Stimulated activated naive CD8-positive, alpha-beta T cell treated with anti-CD3 and anti-CD28 coated beads, Interleukin-15, Interleukin-2, amounts not matched to agents 100 ng/mL and 50 ng/mL, for 24 hours (primary cell): Measurements from ENCODE around the gene ITFG1.
A peak's percentile ranks its signal among the peaks of the same experiment; 100 is the strongest.

Source experiments
- H3K27ac Mint-ChIP-seq: one replicate; pipeline ENCODE4 v1.8.0; 2021; ENCODE audit warnings: mild to moderate bottlenecking, mixed read lengths
- H3K27me3 Mint-ChIP-seq: one replicate; pipeline ENCODE4 v1.8.0; 2021; ENCODE audit warnings: mixed read lengths
- H3K36me3 Mint-ChIP-seq: one replicate; pipeline ENCODE4 v1.8.0; 2021; ENCODE audit warnings: low read depth, mixed read lengths
- H3K4me1 Mint-ChIP-seq: one replicate; pipeline ENCODE4 v1.8.0; 2021; ENCODE audit warnings: low read depth, mixed read lengths
- H3K4me3 Mint-ChIP-seq: one replicate; pipeline ENCODE4 v1.8.0; 2021; ENCODE audit warnings: mild to moderate bottlenecking, mixed read lengths
- H3K9me3 Mint-ChIP-seq: one replicate; pipeline ENCODE4 v1.8.0; 2021; ENCODE audit warnings: mixed read lengths

ITFG1 gene

GRCh38 chr16:47413041-47413440, 47.8 kb downstream of the ITFG1 start:
- peaks cover 12% of the 10 kb centered on the region for H3K4me1 Mint-ChIP-seq
- H3K27me3 Mint-ChIP-seq = no peaks in the 10 kb centered on the region
- no peak overlapping the region for H3K27ac Mint-ChIP-seq
- H3K9me3 Mint-ChIP-seq = peaks cover 4% of the 10 kb centered on the region
- peaks cover 56% of the 10 kb centered on the region for H3K36me3 Mint-ChIP-seq
- H3K4me3 Mint-ChIP-seq = no peak overlapping the region

- no peak overlapping the region for H3K27ac Mint-ChIP-seq
- no peaks in the 10 kb centered on the region for H3K9me3 Mint-ChIP-seq
- H3K36me3 Mint-ChIP-seq = peaks cover 42% of the 10 kb centered on the region
- H3K27me3 Mint-ChIP-seq = no peaks in the 10 kb centered on the region
- H3K4me1 Mint-ChIP-seq = peaks cover 12% of the 10 kb centered on the region
- H3K4me3 Mint-ChIP-seq = no peak overlapping the region
Measured at GRCh38 chr16:47408491-47408890, 52.4 kb downstream of the ITFG1 start.

GRCh38 chr16:47395733-47396498, 64.9 kb downstream of the ITFG1 start:
- peaks cover 16% of the 10 kb centered on the region for H3K4me1 Mint-ChIP-seq
- H3K27ac Mint-ChIP-seq = no peak overlapping the region
- peaks cover 33% of the 10 kb centered on the region for H3K36me3 Mint-ChIP-seq
- H3K9me3 Mint-ChIP-seq = no peaks in the 10 kb centered on the region
- no peak overlapping the region for H3K4me3 Mint-ChIP-seq
- H3K27me3 Mint-ChIP-seq = no peaks in the 10 kb centered on the region

GRCh38 chr16:47392081-47392480, 68.8 kb downstream of the ITFG1 start:
- H3K36me3 Mint-ChIP-seq = peaks cover 44% of the 10 kb centered on the region
- no peaks in the 10 kb centered on the region for H3K27me3 Mint-ChIP-seq
- H3K4me3 Mint-ChIP-seq = no peak overlapping the region
- no peaks in the 10 kb centered on the region for H3K9me3 Mint-ChIP-seq
- peak overlapping the region; percentile 27 for H3K27ac Mint-ChIP-seq
- peaks cover 16% of the 10 kb centered on the region for H3K4me1 Mint-ChIP-seq

GRCh38 chr16:47388705-47389104, 72.2 kb downstream of the ITFG1 start:
- Mint-ChIP-seq H3K27me3 (no peaks in the 10 kb centered on the region), H3K4me1 (peaks cover 16% of the 10 kb centered on the region), H3K27ac (no peak overlapping the region), H3K4me3 (no peak overlapping the region), H3K9me3 (no peaks in the 10 kb centered on the region), H3K36me3 (peaks cover 29% of the 10 kb centered on the region)

- peaks cover 5% of the 10 kb centered on the region for H3K4me1 Mint-ChIP-seq
- no peak overlapping the region for H3K27ac Mint-ChIP-seq
- H3K27me3 Mint-ChIP-seq = no peaks in the 10 kb centered on the region
- H3K9me3 Mint-ChIP-seq = no peaks in the 10 kb centered on the region
- no peak overlapping the region for H3K4me3 Mint-ChIP-seq
- H3K36me3 Mint-ChIP-seq = peaks cover 29% of the 10 kb centered on the region
Measured at GRCh38 chr16:47387026-47387734, 73.7 kb downstream of the ITFG1 start.

- H3K27ac Mint-ChIP-seq = no peak overlapping the region
- H3K4me3 Mint-ChIP-seq = no peak overlapping the region
- peaks cover 29% of the 10 kb centered on the region for H3K36me3 Mint-ChIP-seq
- H3K27me3 Mint-ChIP-seq = no peaks in the 10 kb centered on the region
- H3K4me1 Mint-ChIP-seq = no peaks in the 10 kb centered on the region
- H3K9me3 Mint-ChIP-seq = no peaks in the 10 kb centered on the region
Measured at GRCh38 chr16:47386201-47386718, 74.6 kb downstream of the ITFG1 start.

GRCh38 chr16:47382362-47382761, 78.5 kb downstream of the ITFG1 start:
- no peak overlapping the region for H3K4me3 Mint-ChIP-seq
- no peaks in the 10 kb centered on the region for H3K27me3 Mint-ChIP-seq
- H3K36me3 Mint-ChIP-seq = peaks cover 21% of the 10 kb centered on the region
- no peak overlapping the region for H3K27ac Mint-ChIP-seq
- H3K9me3 Mint-ChIP-seq = no peaks in the 10 kb centered on the region
- H3K4me1 Mint-ChIP-seq = peaks cover 7% of the 10 kb centered on the region

GRCh38 chr16:47377154-47377553, 83.7 kb downstream of the ITFG1 start:
- Mint-ChIP-seq H3K4me1 (peaks cover 7% of the 10 kb centered on the region), H3K36me3 (peaks cover 45% of the 10 kb centered on the region), H3K27ac (no peak overlapping the region), H3K9me3 (no peaks in the 10 kb centered on the region), H3K27me3 (no peaks in the 10 kb centered on the region), H3K4me3 (no peak overlapping the region)

GRCh38 chr16:47375423-47375822, 85.4 kb downstream of the ITFG1 start:
- no peak overlapping the region for H3K27ac Mint-ChIP-seq
- H3K27me3 Mint-ChIP-seq = no peaks in the 10 kb centered on the region
- peaks cover 61% of the 10 kb centered on the region for H3K36me3 Mint-ChIP-seq
- H3K4me3 Mint-ChIP-seq = no peak overlapping the region
- peaks cover 7% of the 10 kb centered on the region for H3K4me1 Mint-ChIP-seq
- H3K9me3 Mint-ChIP-seq = no peaks in the 10 kb centered on the region

- H3K9me3 Mint-ChIP-seq = no peaks in the 10 kb centered on the region
- peaks cover under 1% of the 10 kb centered on the region for H3K4me1 Mint-ChIP-seq
- no peak overlapping the region for H3K4me3 Mint-ChIP-seq
- H3K27me3 Mint-ChIP-seq = no peaks in the 10 kb centered on the region
- peaks cover 64% of the 10 kb centered on the region for H3K36me3 Mint-ChIP-seq
- H3K27ac Mint-ChIP-seq = no peak overlapping the region
Measured at GRCh38 chr16:47374629-47375028, 86.2 kb downstream of the ITFG1 start.

GRCh38 chr16:47371271-47372014, 89.4 kb downstream of the ITFG1 start:
- Mint-ChIP-seq H3K36me3 (peaks cover 57% of the 10 kb centered on the region), H3K4me1 (no peaks in the 10 kb centered on the region), H3K4me3 (no peak overlapping the region), H3K27ac (no peak overlapping the region), H3K27me3 (no peaks in the 10 kb centered on the region), H3K9me3 (no peaks in the 10 kb centered on the region)

GRCh38 chr16:47370536-47370935, 90.3 kb downstream of the ITFG1 start:
- Mint-ChIP-seq H3K9me3 (no peaks in the 10 kb centered on the region), H3K27ac (no peak overlapping the region), H3K27me3 (no peaks in the 10 kb centered on the region), H3K36me3 (peaks cover 63% of the 10 kb centered on the region), H3K4me3 (no peak overlapping the region), H3K4me1 (no peaks in the 10 kb centered on the region)

GRCh38 chr16:47366228-47366627, 94.6 kb downstream of the ITFG1 start:
- Mint-ChIP-seq H3K9me3 (no peaks in the 10 kb centered on the region), H3K4me3 (no peak overlapping the region), H3K36me3 (peaks cover 53% of the 10 kb centered on the region), H3K4me1 (no peaks in the 10 kb centered on the region), H3K27me3 (no peaks in the 10 kb centered on the region), H3K27ac (no peak overlapping the region)

- H3K27ac Mint-ChIP-seq = no peak overlapping the region
- H3K27me3 Mint-ChIP-seq = no peaks in the 10 kb centered on the region
- H3K36me3 Mint-ChIP-seq = peaks cover 43% of the 10 kb centered on the region
- no peaks in the 10 kb centered on the region for H3K9me3 Mint-ChIP-seq
- H3K4me1 Mint-ChIP-seq = no peaks in the 10 kb centered on the region
- no peak overlapping the region for H3K4me3 Mint-ChIP-seq
Measured at GRCh38 chr16:47363761-47364160, 97.1 kb downstream of the ITFG1 start.
